GOT3 (cell line): Measurements from ENCODE around the gene SLC10A3.

Experiments
- DNase-seq: peaks from one replicate; lab custom pipeline; 2025; ENCODE audit warnings: mixed read lengths; lab: John Stamatoyannopoulos, UW

The SLC10A3 gene

DNA sequence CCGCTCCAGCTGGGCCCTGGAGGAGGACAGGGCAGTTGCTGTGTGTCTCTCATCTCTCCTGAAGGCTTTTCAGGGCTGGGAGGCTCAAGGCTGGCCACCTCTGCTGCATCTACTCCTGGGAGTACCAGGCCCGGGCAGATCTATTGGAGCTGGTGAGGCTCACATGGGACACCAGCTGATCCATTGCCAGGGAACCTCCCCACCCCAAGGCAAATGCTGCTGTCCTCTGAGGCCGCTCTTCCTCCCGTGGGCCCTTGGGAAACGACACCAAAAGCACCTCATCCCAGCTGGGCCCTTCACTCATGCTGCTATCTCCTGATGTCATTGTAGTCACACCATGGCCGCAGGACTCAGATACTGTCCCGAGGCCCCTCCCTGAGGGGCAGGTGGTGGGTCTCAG, 7.6 kb downstream of the SLC10A3 start:
- no peak for DNase-seq

DNA sequence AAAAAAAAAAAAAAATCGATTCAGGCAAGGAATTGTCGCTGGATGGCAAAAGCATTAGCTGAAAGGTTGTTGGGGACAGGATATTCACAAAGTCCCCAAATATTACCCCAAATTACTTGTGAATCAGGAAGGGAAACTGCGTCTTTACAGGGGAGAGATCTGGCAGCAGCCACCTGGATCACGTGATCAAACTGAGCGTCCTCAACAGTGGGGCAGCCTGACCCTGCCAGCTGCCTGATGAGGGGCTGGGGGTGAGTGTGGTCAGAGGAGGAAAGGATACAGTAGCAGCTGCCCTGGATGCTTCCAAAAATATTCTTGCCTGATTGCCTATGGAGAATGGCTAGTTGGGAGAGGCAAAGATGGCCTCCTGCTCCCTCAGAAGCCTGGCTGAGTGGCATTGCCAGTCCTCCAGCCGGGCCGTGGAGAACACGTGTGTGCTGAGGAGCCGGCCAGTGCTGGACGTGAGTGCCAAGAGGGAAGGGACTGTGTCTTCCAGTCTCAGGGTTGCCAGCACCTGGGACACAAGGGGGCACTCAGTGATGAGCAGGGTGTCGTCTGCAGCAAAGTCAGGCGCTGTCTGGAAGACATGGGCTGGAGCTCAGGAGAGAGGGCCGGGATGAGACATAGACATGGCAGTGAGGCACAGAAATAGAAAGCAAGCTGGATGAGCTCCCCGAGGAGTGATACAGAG, 8.4 kb downstream of the SLC10A3 start:
- DNase-seq = no peak

- DNase-seq = no peak
These were observed 9.2 kb downstream of the SLC10A3 start for GRCh38 chrX:154481195-154481594.

DNA sequence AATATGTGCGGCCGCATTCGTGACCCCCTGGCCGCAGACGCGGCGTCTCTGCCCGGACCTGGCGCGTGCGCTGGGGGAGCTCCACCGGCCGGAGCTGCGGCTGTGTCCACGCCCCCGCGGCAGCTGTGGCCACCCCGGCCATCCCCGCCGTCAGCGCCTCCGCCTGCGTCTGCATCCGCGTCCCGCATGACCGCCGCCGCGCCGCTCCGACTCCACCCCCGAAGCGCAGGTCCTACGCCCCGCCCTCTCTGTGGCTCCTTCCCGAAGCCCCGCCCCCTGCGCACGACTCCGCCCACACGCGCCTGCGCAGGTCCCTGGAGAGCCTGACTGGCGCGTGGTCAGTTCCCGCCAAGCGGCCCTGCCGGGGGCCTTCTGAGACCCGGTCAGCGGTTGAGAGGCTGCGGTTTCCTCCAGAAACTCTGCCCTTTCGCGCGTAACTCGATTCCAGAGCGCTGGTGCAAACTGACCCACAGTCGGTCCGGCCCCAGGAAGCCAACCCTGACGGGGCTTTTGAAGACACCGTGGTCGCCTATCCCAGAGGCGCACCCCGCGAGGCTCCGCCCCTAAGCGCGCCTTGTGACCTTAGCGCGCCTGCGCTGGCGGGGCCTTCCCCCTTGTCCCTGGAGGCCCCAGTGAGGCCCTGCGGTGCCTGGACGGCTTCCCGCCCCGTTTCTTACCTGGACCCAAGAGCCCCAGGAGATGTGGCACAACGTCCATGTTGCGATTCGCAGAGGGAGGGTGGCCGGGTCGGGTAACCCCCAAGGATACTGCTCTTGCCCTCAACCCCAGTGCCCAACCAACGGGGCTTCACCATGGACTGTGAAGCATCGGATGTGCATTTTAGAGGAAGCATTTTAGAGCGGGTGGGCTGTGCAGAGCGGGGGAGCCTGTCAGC, 11.5 kb downstream of the SLC10A3 start, which contains the start of gene LAGE3:
Gene LAGE3, minus strand, starts transcription at position 554 of the 895 bp plus-strand sequence. Its CDS starts 366 bp downstream, at position 188.
- peak; percentile 57 for DNase-seq

DNA sequence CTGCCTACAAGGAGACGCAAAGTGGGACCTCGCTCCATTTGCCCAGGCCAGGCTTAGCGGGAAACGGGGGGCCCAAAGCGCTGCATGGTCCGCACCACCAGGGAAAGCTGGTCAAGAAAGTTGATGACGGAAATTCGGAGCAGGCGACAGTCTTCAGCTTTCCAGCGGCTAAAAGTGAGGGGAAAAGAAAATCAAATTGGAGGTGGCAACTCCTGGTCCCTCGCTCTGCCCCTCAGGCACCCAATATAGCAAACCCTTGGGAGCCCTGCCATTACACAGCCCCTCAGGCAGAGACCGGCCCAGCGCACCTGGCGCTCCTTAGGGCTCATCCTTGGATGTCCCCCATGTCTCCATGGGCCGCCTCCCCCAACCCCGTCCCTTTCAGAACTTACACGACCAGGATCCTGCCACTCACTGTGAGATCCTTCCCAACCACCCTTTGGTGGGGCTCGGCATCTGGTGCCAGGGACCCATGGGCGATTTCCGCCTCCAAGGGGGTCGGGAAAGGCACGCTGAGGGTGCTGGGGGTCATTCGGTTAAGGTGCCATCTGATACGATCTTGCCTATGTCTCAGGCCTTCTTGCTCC, 12.4 kb downstream of the SLC10A3 start:
- DNase-seq = no peak

DNA sequence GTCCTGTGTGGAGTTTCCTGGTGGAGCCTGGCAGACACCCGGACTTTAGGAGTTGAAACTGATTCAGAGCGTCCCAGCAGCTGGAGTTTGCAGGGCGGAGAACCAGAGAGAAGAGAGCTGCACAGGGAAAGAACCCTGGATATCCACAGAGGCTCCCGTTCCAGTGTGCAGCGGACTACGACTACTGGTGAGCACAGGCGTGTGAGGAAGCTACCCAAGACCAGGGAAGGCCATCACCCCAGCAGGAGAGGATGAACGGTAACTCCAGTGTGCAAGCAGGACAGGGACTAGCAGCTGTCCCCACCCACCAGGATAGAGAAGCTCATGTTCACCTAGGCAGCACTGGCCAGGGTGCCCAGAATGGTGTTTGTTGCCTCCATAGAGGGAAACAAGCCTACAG, 13.6 kb downstream of the SLC10A3 start:
- no peak for DNase-seq

- DNase-seq = no peak
These were observed 16.7 kb downstream of the SLC10A3 start for GRCh38 chrX:154473683-154474082.

DNA sequence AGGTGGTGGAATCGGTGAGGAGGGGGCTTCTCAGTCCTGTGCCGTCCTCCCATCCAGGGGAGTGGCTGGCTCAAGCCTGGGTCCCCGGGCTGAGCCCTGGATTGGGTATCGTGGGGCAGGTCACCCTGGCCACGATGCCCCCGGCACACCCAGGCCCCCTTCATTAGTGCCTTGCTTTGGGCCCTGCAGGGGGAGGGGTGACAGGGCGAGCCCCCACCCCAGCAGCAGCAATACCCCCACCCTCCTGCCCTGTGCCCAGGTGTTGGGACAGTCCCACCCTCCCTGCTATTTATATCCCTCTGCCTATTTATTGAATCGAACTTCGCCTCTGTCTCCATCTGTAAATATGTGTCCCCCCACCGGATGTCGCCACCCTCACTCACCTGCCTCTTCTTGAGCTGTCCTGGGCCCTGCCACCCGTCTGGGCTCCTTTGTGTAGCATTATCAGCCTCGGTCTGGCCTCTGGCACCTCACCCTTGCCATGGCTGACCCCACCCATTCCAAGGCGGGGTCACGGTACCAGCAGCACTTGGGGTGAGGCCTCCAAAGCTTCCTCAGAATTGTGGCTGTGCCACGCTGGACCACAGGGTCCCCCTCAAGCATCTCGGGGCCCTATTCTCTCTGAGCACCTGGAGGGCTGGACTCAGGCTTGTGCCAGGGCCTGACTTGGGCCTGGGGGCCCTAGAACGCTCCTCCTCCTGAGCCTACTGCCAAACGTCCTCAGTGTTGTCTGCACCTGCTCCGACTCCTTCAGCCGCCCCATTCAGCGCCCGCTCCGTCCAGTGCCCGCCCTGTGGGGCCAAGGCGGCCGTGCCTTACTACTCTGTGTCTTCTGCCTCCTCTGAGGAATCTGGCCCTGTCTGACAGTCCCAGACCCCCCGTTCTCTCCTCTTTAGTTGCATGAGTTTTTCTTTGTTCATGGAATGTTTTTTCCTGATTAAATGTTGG, 17.5 kb downstream of the SLC10A3 start:
- DNase-seq = no peak

DNA sequence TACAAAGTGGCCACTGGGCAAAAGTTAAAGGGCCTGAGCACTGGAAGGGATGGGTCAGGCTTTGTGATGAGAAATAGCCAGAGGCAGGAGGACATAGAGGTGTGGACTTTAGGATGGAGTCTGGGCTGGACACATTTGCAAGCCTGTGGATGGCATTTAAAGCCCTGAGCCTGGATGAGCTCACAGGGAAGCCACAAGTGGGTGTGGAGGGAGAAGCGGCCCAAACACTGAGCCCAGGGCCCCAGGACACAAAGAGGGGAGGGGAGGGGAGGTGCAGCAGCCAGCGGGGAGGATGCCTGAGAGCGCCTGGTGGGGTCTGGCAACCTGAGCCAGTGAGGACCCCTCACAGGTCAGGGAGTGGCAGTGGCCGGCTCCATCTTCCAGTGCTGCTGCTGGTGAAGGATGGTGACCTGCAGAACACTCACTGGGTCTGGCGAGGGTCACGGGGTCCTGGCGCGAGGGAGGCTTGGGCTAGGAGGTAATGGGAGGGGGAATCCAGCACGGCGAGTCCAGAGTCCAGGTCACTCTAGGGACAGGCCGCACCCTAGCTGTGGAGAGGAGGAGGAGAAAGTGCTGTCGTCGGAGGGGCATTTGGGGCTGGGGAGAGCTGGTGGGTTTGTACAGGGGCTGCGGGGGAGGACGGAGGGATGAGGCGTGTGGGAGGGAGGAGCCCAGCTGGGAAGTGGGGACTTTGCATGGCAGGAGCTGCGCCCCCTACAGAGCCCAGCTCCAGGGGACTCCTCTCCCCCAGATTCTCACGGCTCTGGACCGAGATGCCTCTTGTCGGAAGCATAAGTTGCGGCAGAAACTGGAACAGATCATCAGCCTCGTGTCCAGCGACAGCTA, 18.4 kb downstream of the SLC10A3 start:
- DNase-seq = no peak

- DNase-seq = no peak
These were observed 19.4 kb downstream of the SLC10A3 start for GRCh38 chrX:154470914-154471568.

DNA sequence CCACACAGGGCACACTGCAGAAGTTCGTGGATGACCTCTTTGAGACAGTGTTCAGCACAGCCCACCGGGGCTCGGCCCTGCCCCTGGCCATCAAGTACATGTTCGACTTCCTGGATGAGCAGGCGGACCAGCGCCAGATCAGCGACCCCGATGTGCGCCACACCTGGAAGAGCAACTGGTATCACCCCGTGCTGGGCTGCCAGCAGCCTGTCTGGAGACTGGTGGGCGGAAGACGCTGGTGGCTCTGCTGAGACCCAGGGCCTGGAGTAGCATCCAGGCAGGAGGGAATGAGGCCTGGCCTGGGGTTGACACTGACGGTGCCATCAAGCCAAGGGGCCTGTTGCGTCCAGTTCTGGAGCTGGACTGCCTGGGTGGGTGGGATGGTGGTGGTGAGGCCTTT, 20.0 kb downstream of the SLC10A3 start:
- DNase-seq = no peak

GRCh38 chrX:154469880-154470279, 20.5 kb downstream of the SLC10A3 start:
- no peak for DNase-seq

DNA sequence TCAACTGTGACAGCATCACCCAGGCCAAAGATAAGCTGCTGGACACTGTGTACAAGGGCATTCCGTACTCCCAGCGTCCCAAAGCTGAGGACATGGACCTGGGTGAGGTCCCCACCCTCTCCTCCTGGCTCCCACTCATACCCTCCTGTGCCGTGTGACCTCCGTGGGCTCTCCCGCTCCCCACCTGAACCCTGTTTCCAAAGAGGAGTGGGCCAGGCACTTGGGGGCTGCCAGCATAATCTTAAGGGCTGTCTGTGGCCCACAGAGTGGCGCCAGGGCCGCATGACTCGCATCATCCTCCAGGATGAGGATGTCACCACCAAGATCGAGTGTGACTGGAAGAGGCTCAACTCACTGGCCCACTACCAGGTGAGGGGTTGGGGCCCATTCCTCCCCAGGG, 21.3 kb downstream of the SLC10A3 start:
- no peak for DNase-seq

DNA sequence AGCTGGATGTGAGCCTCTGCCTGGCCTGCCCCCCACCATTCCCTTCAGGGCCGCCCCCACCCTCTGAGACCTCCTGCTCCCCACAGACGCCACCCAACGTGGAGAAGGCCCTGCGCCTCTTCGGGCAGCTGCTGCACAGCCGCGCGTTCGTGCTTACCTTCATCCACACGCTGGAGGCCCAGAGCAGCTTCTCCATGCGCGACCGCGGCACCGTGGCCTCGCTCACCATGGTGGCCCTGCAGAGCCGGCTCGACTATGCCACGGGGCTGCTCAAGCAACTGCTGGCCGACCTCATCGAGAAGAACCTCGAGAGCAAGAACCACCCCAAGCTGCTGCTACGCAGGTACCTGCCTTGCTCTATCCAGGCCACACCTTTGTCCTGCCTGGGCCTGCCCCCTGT, 22.2 kb downstream of the SLC10A3 start:
- DNase-seq = no peak

GRCh38 chrX:154467556-154467955, 22.9 kb downstream of the SLC10A3 start:
- no peak for DNase-seq

GRCh38 chrX:154466907-154467306, 23.5 kb downstream of the SLC10A3 start:
- DNase-seq = no peak

GRCh38 chrX:154466036-154466435, 24.4 kb downstream of the SLC10A3 start:
- DNase-seq = no peak

GRCh38 chrX:154465601-154466000, 24.8 kb downstream of the SLC10A3 start:
- no peak for DNase-seq

GRCh38 chrX:154464806-154465365, 25.5 kb downstream of the SLC10A3 start:
- DNase-seq = no peak
